Measurements from ENCODE around the gene AFDN.

DNA sequence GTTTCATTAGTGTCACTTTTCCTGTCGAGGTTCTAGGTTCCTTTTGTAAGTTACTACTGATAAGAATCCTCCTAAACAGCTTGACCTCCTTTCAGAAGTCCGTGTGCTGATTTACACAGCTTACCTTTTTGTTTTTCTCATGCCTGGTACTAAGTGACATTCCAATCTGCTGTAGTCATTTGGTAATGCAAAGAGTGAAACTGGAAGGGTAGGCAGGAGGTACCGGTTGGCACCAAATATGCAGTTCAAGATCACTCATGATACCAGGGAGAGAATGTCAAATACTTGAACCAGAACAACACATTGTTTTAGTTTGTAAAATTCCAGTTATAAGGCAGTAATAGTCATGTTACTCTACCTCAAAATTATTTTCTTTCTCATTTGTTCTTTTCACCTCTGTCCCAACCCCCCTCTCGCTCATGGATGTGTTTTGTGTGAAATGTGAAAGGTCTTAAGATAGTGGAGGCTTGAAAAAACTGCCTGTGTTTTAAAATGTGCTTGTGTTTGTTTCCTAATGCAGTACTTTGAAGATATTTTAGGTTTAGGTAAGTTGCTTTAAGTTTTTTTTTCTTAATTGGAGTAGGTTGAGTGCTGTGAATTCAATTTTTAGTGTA lies 23.2 kb downstream of the AFDN start:
- TF ChIP-seq, protein P1, sequence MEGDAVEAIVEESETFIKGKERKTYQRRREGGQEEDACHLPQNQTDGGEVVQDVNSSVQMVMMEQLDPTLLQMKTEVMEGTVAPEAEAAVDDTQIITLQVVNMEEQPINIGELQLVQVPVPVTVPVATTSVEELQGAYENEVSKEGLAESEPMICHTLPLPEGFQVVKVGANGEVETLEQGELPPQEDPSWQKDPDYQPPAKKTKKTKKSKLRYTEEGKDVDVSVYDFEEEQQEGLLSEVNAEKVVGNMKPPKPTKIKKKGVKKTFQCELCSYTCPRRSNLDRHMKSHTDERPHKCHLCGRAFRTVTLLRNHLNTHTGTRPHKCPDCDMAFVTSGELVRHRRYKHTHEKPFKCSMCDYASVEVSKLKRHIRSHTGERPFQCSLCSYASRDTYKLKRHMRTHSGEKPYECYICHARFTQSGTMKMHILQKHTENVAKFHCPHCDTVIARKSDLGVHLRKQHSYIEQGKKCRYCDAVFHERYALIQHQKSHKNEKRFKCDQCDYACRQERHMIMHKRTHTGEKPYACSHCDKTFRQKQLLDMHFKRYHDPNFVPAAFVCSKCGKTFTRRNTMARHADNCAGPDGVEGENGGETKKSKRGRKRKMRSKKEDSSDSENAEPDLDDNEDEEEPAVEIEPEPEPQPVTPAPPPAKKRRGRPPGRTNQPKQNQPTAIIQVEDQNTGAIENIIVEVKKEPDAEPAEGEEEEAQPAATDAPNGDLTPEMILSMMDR (IDR thresholded peaks at IDR 0.05) = no peak
- TF ChIP-seq POLR2A (IDR thresholded peaks at IDR 0.05) (no peak), POLR2AphosphoS5 (IDR thresholded peaks at IDR 0.05) (peak in 1 of 2 donors; percentile 70), EP300 (IDR thresholded peaks at IDR 0.05) (peak; percentile 27 to 98 (median 61))

Data from upper lobe of left lung (tissue), 4 donors.